ENCODE data around the gene ABCC1.

ABCC1 gene

GRCh38 chr16:16141141-16141540 lies 191.7 kb downstream of the ABCC1 start:
- TF ChIP-seq EZH2 (IDR thresholded peaks at IDR 0.05; ENCODE audit: borderline replicate concordance, low read length): no peak
- TF ChIP-seq CTCF (IDR thresholded peaks at IDR 0.05; ENCODE audit: low read length): no peak
- H3K9me2 ChIP-seq (ENCODE audit: low read depth, low read length): no peaks in the 10 kb centered on the region
- no peak overlapping the region for H3K4me2 ChIP-seq (ENCODE audit: low read length)
- no peak overlapping the region for H3K4me3 ChIP-seq (ENCODE audit: low read depth, low read length, poor library complexity, severe bottlenecking)
- peaks cover 86% of the 10 kb centered on the region for H3K36me3 ChIP-seq (ENCODE audit: insufficient read depth, low read length)
- no peaks in the 10 kb centered on the region for H3K9me3 ChIP-seq (ENCODE audit: low read length)
- no peak overlapping the region for H2AFZ ChIP-seq (ENCODE audit: low read length)
- no peak overlapping the region for H3K9ac ChIP-seq (ENCODE audit: low read length)
- no peaks in the 10 kb centered on the region for H3F3A ChIP-seq (ENCODE audit: insufficient read depth, low read length)
- no peaks in the 10 kb centered on the region for H3K4me1 ChIP-seq (ENCODE audit: insufficient read depth, low read length, severe bottlenecking)
- H3K27ac ChIP-seq (ENCODE audit: low read depth, low read length, poor library complexity, severe bottlenecking): no peak overlapping the region
- H3K79me2 ChIP-seq (ENCODE audit: insufficient read depth, low read length): no peaks in the 10 kb centered on the region
- H3K27me3 ChIP-seq (ENCODE audit: insufficient read depth, low read length): no peaks in the 10 kb centered on the region
- H4K20me1 ChIP-seq (ENCODE audit: insufficient read depth, low read length): no peaks in the 10 kb centered on the region

GRCh38 chr16:16141784-16142396 lies 192.5 kb downstream of the ABCC1 start:
- Histone ChIP-seq H3F3A (ENCODE audit: insufficient read depth, low read length) (no peaks in the 10 kb centered on the region), H3K4me2 (ENCODE audit: low read length) (no peak overlapping the region), H3K4me3 (ENCODE audit: low read depth, low read length, poor library complexity, severe bottlenecking) (no peak overlapping the region), H3K79me2 (ENCODE audit: insufficient read depth, low read length) (no peaks in the 10 kb centered on the region), H3K27ac (ENCODE audit: low read depth, low read length, poor library complexity, severe bottlenecking) (no peak overlapping the region), H3K9me3 (ENCODE audit: low read length) (no peaks in the 10 kb centered on the region), H3K36me3 (ENCODE audit: insufficient read depth, low read length) (peaks cover 81% of the 10 kb centered on the region), H3K9me2 (ENCODE audit: low read depth, low read length) (no peaks in the 10 kb centered on the region), H3K9ac (ENCODE audit: low read length) (no peak overlapping the region), H2AFZ (ENCODE audit: low read length) (no peak overlapping the region), H3K4me1 (ENCODE audit: insufficient read depth, low read length, severe bottlenecking) (no peaks in the 10 kb centered on the region), H3K27me3 (ENCODE audit: insufficient read depth, low read length) (no peaks in the 10 kb centered on the region), H4K20me1 (ENCODE audit: insufficient read depth, low read length) (no peaks in the 10 kb centered on the region)
- TF ChIP-seq EZH2 (IDR thresholded peaks at IDR 0.05; ENCODE audit: borderline replicate concordance, low read length): no peak
- no peak for TF ChIP-seq CTCF (IDR thresholded peaks at IDR 0.05; ENCODE audit: low read length)

GRCh38 chr16:16143038-16143763 lies 193.8 kb downstream of the ABCC1 start:
- Histone ChIP-seq H3K9me3 (ENCODE audit: low read length) (no peaks in the 10 kb centered on the region), H3K36me3 (ENCODE audit: insufficient read depth, low read length) (peaks cover 68% of the 10 kb centered on the region), H3F3A (ENCODE audit: insufficient read depth, low read length) (no peaks in the 10 kb centered on the region), H3K4me2 (ENCODE audit: low read length) (no peak overlapping the region), H3K9ac (ENCODE audit: low read length) (no peak overlapping the region), H4K20me1 (ENCODE audit: insufficient read depth, low read length) (no peaks in the 10 kb centered on the region), H2AFZ (ENCODE audit: low read length) (no peak overlapping the region), H3K4me1 (ENCODE audit: insufficient read depth, low read length, severe bottlenecking) (no peaks in the 10 kb centered on the region), H3K27ac (ENCODE audit: low read depth, low read length, poor library complexity, severe bottlenecking) (no peak overlapping the region), H3K9me2 (ENCODE audit: low read depth, low read length) (no peaks in the 10 kb centered on the region), H3K79me2 (ENCODE audit: insufficient read depth, low read length) (no peaks in the 10 kb centered on the region), H3K4me3 (ENCODE audit: low read depth, low read length, poor library complexity, severe bottlenecking) (no peak overlapping the region), H3K27me3 (ENCODE audit: insufficient read depth, low read length) (no peaks in the 10 kb centered on the region)
- TF ChIP-seq EZH2 (IDR thresholded peaks at IDR 0.05; ENCODE audit: borderline replicate concordance, low read length) (no peak), CTCF (IDR thresholded peaks at IDR 0.05; ENCODE audit: low read length) (peak; percentile 51; the same call in 1 of the 2 replicates)
